ENCODE results near the gene CLNK. TPM values are rescaled to one million over a fixed set of nuclear protein-coding genes. Genes with fewer than 3 reads are reported as not detected.

Gene CLNK
- total RNA-seq, 1 experiment from 2014 or later: not detected

GRCh38 chr4:10690185-10690907 lies 5.8 kb upstream of the CLNK start:
- Histone ChIP-seq H2BK20ac (ENCODE audit: low read depth, low read length, poor library complexity, severe bottlenecking) (no peak overlapping the region), H3K18ac (ENCODE audit: insufficient read length, low read depth, low read length) (no peak overlapping the region), H3K27ac (ENCODE audit: insufficient read length, low read depth, low read length) (no peak overlapping the region), H2BK120ac (ENCODE audit: low read depth, low read length, poor library complexity, severe bottlenecking) (no peak overlapping the region), H3K9ac (ENCODE audit: extremely low read depth, insufficient read length, low read length) (no peak overlapping the region), H2AK5ac (ENCODE audit: insufficient read length, low read length) (no peak overlapping the region), H3K14ac (ENCODE audit: insufficient read depth, low read length) (no peak overlapping the region), H3K4me2 (ENCODE audit: insufficient read depth, insufficient read length, low read length) (no peak overlapping the region), H3K23ac (ENCODE audit: insufficient read length, low read depth, low read length) (no peak overlapping the region), H3K9me3 (ENCODE audit: control insufficient read depth, low read depth, low read length) (no peaks in the 10 kb centered on the region), H3K79me2 (ENCODE audit: insufficient read depth, low read length) (no peaks in the 10 kb centered on the region), H3K27me3 (ENCODE audit: insufficient read depth, low read length) (no peaks in the 10 kb centered on the region), H3T11ph (ENCODE audit: low read length) (no peak overlapping the region), H3K23me2 (ENCODE audit: insufficient read length, low read depth, low read length, poor library complexity, severe bottlenecking) (no peaks in the 10 kb centered on the region), H2BK15ac (ENCODE audit: low read depth, low read length) (no peak overlapping the region), H4K91ac (ENCODE audit: insufficient read length, low read depth, low read length) (no peak overlapping the region), H2AFZ (ENCODE audit: low read length) (no peak overlapping the region), H4K8ac (replicated peaks; ENCODE audit: insufficient read length, low read depth, low read length) (no peak overlapping the region), H3K56ac (ENCODE audit: insufficient read length, low read depth, low read length) (no peak overlapping the region), H3K4ac (ENCODE audit: low read depth, low read length) (no peak overlapping the region), H3K4me1 (ENCODE audit: insufficient read depth, low read length) (peaks cover 4% of the 10 kb centered on the region; the same call in 1 of the 2 replicates), H2BK5ac (ENCODE audit: insufficient read length, low read length) (no peak overlapping the region), H4K5ac (ENCODE audit: insufficient read length, low read depth, low read length) (no peak overlapping the region), H2BK12ac (ENCODE audit: insufficient read length, low read depth, low read length) (no peak overlapping the region), H4K20me1 (ENCODE audit: control insufficient read depth, insufficient read depth, insufficient read length) (no peaks in the 10 kb centered on the region), H3K79me1 (ENCODE audit: insufficient read depth, low read depth, low read length, poor library complexity, severe bottlenecking) (no peaks in the 10 kb centered on the region)
- no peaks in the 10 kb centered on the region for H3K9me3 Mint-ChIP-seq
- H3K27me3 Mint-ChIP-seq (ENCODE audit: low read depth): no peaks in the 10 kb centered on the region
- peaks cover 9 to 16% of the 10 kb centered on the region in 2 experiments; a peak in 3 of 4 replicates for H3K4me1 Mint-ChIP-seq
- no peak for TF ChIP-seq CTCF (conservative IDR thresholded peaks at IDR 0.05)
- no CpG with 5 or more reads among the region's 8 CpGs for WGBS (ENCODE audit: extremely low coverage, insufficient read length, low lambda C conversion rate)
- H3K36me3 Mint-ChIP-seq (ENCODE audit: insufficient read depth in 1 of 3, low read depth in 3 of 3): no peaks in the 10 kb centered on the region; a peak in 1 of 7 replicates
- no peak overlapping the region for H3K27ac Mint-ChIP-seq
- no peak for DNase-seq
- no peak overlapping the region for H3K4me3 Mint-ChIP-seq

All from H9 (cell line).